Testis (tissue), 3 donors: Measurements from ENCODE around the gene RNASE7. TPM values are rescaled to one million over a fixed set of nuclear protein-coding genes. Genes with fewer than 3 reads are reported as not detected.

ENCODE experiments used
- DNase-seq: peaks from one replicate; pipeline ENCODE4 v3.0.0-alpha.2; 2019
- H3K27ac ChIP-seq, 2 donors: fragments of 200-600 bp; sonication (generic); one replicate each; pipeline ENCODE4 v1.5.1; 2019
- H3K27me3 ChIP-seq: fragments of 200-600 bp; sonication (generic); one replicate; pipeline ENCODE4 v1.5.1; 2019
- H3K36me3 ChIP-seq: fragments of 200-600 bp; sonication (generic); one replicate; pipeline ENCODE4 v1.5.1; 2017; ENCODE audit warnings: low read depth; ENCODE audit errors: missing control alignments
- H3K4me1 ChIP-seq: fragments of 200-600 bp; sonication (generic); one replicate; pipeline ENCODE4 v1.5.1; 2019
- H3K4me3 ChIP-seq, 2 donors: fragments of 200-600 bp; sonication (generic); one replicate each; pipeline ENCODE4 v1.5.1; 2017 to 2019
- H3K9me3 ChIP-seq: fragments of 200-600 bp; sonication (generic); one replicate; pipeline ENCODE4 v1.5.1; 2017
- POLR2A ChIP-seq: fragments of 450-650 bp; IDR thresholded peaks from one replicate; pipeline ENCODE4 v1.6.1; 2017; ENCODE audit warnings: antibody characterized with exemption, mild to moderate bottlenecking, moderate library complexity
- WGBS, 2 donors: methylation state at CpG; one replicate each; pipeline ENCODE4 v1.1.5; 2018; 5-methylcytosine and 5-hydroxymethylcytosine counted together
- intact Hi-C: fragments of 100-400 bp; cut with DNase I; formaldehyde crosslinking; loops from one replicate; pipeline ENCODE4 v1.15.1; 2023; ENCODE audit warnings: low total_unique reads
- polyA plus RNA-seq: library from polyadenylated mRNA; stranded (reverse); fragments of 350-450 nt; fragmentation: Illumina TruSeq; extraction: RNeasy Lipid Tissue Mini Kit (QIAGEN cat#74804); gene quantifications from one replicate; pipeline ENCODE4 v1.2.3, GENCODE V29; 2014; ENCODE audit warnings: low read depth, low replicate concordance; ENCODE audit not compliant: insufficient read depth
- total RNA-seq, 2 donors: library from RNA; depleted of rRNA; stranded (reverse); fragments of >200 nt; gene quantifications; one replicate each; pipeline ENCODE4 v1.2.3, GENCODE V29; 2016
- TF ChIP-seq, protein P1 (sequence below), 3 experiments: fragments of 450-650 bp in 2 of 3; fragments of 200-600 bp in 1 of 3; sonication (generic) in 1 of 3; IDR thresholded peaks; one replicate each; pipeline ENCODE4 v1.5.1; 2016 to 2019; ENCODE audit warnings: antibody characterized with exemption in 3 of 3, mild to moderate bottlenecking in 2 of 3, moderate library complexity in 1 of 3

The RNASE7 gene
- total and polyA plus RNA-seq, 3 donors from 2014 or later = 0.24 to 0.55 (median 0.43) TPM

DNA sequence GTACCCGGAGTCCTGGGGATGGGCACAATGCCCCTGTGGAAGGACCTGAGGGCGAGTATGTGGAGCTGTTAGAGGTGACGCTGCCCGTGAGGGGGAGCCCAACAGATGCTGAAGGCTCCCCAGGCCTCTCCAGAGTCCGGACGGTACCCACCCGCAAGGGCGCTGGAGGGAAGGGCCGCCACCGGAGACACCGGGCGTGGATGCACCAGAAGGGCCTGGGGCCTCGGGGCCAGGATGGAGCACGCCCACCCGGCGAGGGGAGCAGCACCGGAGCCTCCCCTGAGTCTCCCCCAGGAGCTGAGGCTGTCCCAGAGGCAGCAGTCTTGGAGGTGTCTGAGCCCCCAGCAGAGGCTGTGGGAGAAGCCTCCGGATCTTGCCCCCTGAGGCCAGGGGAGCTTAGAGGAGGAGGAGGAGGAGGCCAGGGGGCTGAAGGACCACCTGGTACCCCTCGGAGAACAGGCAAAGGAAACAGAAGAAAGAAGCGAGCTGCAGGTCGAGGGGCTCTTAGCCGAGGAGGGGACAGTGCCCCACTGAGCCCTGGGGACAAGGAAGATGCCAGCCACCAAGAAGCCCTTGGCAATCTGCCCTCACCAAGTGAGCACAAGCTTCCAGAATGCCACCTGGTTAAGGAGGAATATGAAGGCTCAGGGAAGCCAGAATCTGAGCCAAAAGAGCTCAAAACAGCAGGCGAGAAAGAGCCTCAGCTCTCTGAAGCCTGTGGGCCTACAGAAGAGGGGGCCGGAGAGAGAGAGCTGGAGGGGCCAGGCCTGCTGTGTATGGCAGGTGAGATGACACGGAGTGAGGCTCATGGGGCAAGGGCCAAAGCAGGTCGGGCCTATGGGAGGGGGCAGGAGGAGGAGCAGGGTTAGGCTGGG lies 32.5 kb downstream of the RNASE7 start:
- no peak overlapping the region for H3K27ac ChIP-seq
- intact Hi-C loops = no loop called here
- TF ChIP-seq POLR2A = no peak
- TF ChIP-seq, protein P1, sequence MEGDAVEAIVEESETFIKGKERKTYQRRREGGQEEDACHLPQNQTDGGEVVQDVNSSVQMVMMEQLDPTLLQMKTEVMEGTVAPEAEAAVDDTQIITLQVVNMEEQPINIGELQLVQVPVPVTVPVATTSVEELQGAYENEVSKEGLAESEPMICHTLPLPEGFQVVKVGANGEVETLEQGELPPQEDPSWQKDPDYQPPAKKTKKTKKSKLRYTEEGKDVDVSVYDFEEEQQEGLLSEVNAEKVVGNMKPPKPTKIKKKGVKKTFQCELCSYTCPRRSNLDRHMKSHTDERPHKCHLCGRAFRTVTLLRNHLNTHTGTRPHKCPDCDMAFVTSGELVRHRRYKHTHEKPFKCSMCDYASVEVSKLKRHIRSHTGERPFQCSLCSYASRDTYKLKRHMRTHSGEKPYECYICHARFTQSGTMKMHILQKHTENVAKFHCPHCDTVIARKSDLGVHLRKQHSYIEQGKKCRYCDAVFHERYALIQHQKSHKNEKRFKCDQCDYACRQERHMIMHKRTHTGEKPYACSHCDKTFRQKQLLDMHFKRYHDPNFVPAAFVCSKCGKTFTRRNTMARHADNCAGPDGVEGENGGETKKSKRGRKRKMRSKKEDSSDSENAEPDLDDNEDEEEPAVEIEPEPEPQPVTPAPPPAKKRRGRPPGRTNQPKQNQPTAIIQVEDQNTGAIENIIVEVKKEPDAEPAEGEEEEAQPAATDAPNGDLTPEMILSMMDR (IDR thresholded peaks at IDR 0.05) = no peak
- H3K27me3 ChIP-seq = no peaks in the 10 kb centered on the region
- no peak for DNase-seq
- H3K4me1 ChIP-seq = peaks cover 14% of the 10 kb centered on the region
- H3K36me3 ChIP-seq = no peaks in the 10 kb centered on the region
- H3K4me3 ChIP-seq = no peak overlapping the region
- no peaks in the 10 kb centered on the region for H3K9me3 ChIP-seq
- WGBS, 2 donors = 84 to 89% methylated on average over 6 to 26 of the region's 26 CpGs

DNA sequence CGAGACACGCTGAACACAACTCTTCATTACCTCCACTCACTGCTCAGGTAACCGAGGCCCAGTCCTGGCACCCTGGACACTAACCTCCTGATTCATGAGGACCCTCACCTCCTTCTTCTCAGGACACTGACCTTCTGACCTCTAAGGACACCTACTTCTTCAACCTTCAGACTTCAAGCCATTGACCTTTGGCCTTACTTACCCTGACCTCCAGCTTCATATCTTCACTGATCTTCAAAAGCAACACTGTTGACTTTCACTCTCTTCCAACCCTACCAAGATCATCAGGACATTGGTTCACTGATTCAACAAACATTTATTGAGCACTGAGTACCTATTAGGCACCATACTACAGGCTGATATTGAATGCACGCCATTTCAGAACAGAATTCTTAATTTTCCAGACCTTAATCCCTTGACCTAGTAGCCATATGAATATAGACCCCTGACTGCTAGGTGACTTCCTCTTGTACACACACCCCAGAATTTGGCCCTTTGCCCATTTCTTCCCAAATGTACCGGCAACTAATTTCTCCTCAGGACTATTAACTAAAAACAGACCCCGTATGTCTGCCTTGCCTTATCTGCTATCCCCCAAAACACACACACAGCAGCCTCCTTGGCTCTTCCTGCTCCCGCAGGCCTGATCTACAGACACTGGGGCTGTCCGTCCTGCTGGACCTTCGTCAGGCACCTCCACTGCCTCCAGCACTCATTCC lies 33.7 kb downstream of the RNASE7 start:
- TF ChIP-seq, protein P1 (IDR thresholded peaks at IDR 0.05) = no peak
- TF ChIP-seq POLR2A = no peak
- Histone ChIP-seq H3K27me3 (no peaks in the 10 kb centered on the region), H3K9me3 (no peaks in the 10 kb centered on the region), H3K4me1 (peaks cover 14% of the 10 kb centered on the region), H3K4me3 (no peak overlapping the region), H3K36me3 (no peaks in the 10 kb centered on the region), H3K27ac (no peak overlapping the region)
- 88% methylated on average over 9 of the region's 9 CpGs for WGBS, 2 donors
- no peak for DNase-seq
- intact Hi-C loops = no loop called here

DNA sequence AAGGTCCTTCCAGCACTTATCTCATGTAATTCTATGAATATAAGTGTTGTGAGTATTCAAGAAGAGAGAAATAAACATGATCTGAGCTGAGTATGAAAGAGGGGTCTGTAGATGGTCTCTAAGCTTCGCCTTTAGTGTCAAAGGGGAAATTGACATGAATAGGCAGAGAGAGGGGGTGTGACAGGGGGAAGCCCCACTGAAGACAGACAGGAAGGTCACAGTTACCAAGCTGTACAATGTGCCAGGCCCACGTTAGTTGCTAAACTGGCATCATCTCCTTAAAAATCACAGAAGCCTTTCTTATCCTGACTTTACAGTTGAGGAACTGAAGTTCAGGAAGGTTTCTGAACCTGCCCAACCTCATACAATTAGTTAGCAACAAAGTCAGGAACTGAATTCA lies 35.5 kb downstream of the RNASE7 start:
- WGBS, 2 donors = 88 to 93% methylated on average over 2 of the region's 2 CpGs
- TF ChIP-seq POLR2A = no peak
- DNase-seq = no peak
- Histone ChIP-seq H3K9me3 (no peaks in the 10 kb centered on the region), H3K4me3 (no peak overlapping the region), H3K27me3 (no peaks in the 10 kb centered on the region), H3K27ac (no peak overlapping the region), H3K36me3 (no peaks in the 10 kb centered on the region), H3K4me1 (peaks cover 3% of the 10 kb centered on the region)
- intact Hi-C loops = no loop called here

DNA sequence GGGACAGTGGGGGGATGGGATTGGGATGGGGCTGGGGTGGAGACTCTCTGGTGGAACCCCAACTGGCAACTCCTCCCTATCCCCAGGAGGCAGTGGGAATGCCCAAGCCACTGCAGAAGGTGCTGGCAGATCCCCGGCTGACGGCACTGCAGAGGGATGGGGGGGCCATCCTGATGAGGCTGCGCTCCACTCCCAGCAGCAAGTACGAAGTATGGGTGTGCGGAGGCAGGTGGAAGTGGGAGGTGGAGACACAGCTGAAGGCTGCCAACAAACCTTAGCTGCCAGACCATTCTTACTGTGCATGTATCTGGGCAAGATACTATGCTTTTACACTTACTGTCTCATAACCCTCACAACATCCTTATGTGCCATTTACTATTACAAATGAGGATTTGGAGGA lies 36.1 kb downstream of the RNASE7 start:
- no peaks in the 10 kb centered on the region for H3K9me3 ChIP-seq
- 85 to 92% methylated on average over 5 of the region's 5 CpGs for WGBS, 2 donors
- no peaks in the 10 kb centered on the region for H3K4me1 ChIP-seq
- TF ChIP-seq POLR2A = no peak
- TF ChIP-seq, protein P1 (IDR thresholded peaks at IDR 0.05) = no peak
- no peaks in the 10 kb centered on the region for H3K36me3 ChIP-seq
- no peak overlapping the region for H3K4me3 ChIP-seq
- no peaks in the 10 kb centered on the region for H3K27me3 ChIP-seq
- DNase-seq = no peak
- no peak overlapping the region for H3K27ac ChIP-seq
- intact Hi-C loops = no loop called here

DNA sequence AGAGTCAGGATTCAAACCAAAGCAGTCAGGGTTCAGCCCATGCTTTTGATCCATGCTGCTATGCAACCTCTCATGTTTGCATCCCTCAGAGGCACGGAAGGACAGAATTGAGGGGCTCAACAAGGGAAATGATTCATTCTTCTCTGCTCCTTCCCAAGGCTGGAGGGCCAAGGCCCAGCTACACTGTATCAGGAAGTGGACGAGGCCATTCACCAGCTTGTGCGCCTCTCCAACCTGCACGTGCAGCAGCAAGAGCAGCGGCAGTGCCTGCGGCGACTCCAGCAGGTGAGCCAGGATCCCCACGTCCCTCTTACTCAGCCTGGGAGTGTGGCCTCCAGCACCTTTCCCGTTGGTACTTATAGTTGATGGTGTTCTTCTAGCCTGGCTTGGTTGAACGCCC lies 36.6 kb downstream of the RNASE7 start:
- no peaks in the 10 kb centered on the region for H3K36me3 ChIP-seq
- no peak overlapping the region for H3K4me3 ChIP-seq
- H3K27ac ChIP-seq = no peak overlapping the region
- H3K4me1 ChIP-seq = no peaks in the 10 kb centered on the region
- 76 to 86% methylated on average over 10 of the region's 10 CpGs for WGBS, 2 donors
- H3K27me3 ChIP-seq = no peaks in the 10 kb centered on the region
- DNase-seq = no peak
- TF ChIP-seq POLR2A = no peak
- TF ChIP-seq, protein P1 (IDR thresholded peaks at IDR 0.05) = no peak
- intact Hi-C loops = no loop called here
- no peaks in the 10 kb centered on the region for H3K9me3 ChIP-seq
